ENCODE data around the gene ANGPTL4. TPM values are rescaled to one million over a fixed set of nuclear protein-coding genes. Genes with fewer than 3 reads are reported as not detected.
"Not testable (repeated sequence)": the region's sequence is repeated elsewhere in the genome, so short reads cannot be mapped to it uniquely, and the experiment has no call there.

ANGPTL4 gene
- total RNA-seq, 2 experiments from 2014 or later: 0.50 to 0.82 TPM

- DNase-seq (no peak), ATAC-seq (no peak)
- Mint-ChIP-seq H3K9me3 (ENCODE audit: low read depth) (peaks cover 3% of the 10 kb centered on the region), H3K4me1 (peaks cover 14% of the 10 kb centered on the region), H3K27ac (no peak overlapping the region), H3K4me3 (no peak overlapping the region), H3K27me3 (peaks cover 15% of the 10 kb centered on the region), H3K36me3 (peaks cover 2% of the 10 kb centered on the region)
- CTCF ChIA-PET: interaction anchor here (0.8 to 2.1 kb wide), 3 partner anchors 11 to 222 kb away, joined by 3 to 7 read pairs (median 4); partner anchors contain the start of gene RAB11B
Observed at GRCh38 chr19:8358948-8359347, 5.0 kb upstream of the ANGPTL4 start.

GRCh38 chr19:8360196-8360595 is 3.8 kb upstream of the ANGPTL4 start:
- ATAC-seq (no peak), DNase-seq (no peak)
- Mint-ChIP-seq H3K36me3 (peaks cover 2% of the 10 kb centered on the region), H3K9me3 (ENCODE audit: low read depth) (peaks cover 3% of the 10 kb centered on the region), H3K27ac (no peak overlapping the region), H3K27me3 (peaks cover 20% of the 10 kb centered on the region), H3K4me1 (peaks cover 16% of the 10 kb centered on the region), H3K4me3 (no peak overlapping the region)
- CTCF ChIA-PET: interaction anchor here (1.3 to 2.1 kb wide), 2 partner anchors 12 to 221 kb away, joined by 5 to 7 read pairs; no protein-coding TSS in a partner anchor

GRCh38 chr19:8361921-8362793 is 1.8 kb upstream of the ANGPTL4 start:
- no peak for DNase-seq
- Mint-ChIP-seq H3K9me3 (ENCODE audit: low read depth) (no peaks in the 10 kb centered on the region), H3K4me1 (peaks cover 8% of the 10 kb centered on the region), H3K4me3 (no peak overlapping the region), H3K27ac (no peak overlapping the region), H3K36me3 (peaks cover 2% of the 10 kb centered on the region), H3K27me3 (peaks cover 36% of the 10 kb centered on the region)
- CTCF ChIA-PET: interaction anchor here (1.6 to 4.7 kb wide), 2 partner anchors 8 to 332 kb away, joined by 3 to 34 read pairs; no protein-coding TSS in a partner anchor
- ATAC-seq: no peak

GRCh38 chr19:8366121-8366581 is 2.2 kb downstream of the ANGPTL4 start:
- no peak for ATAC-seq
- CTCF ChIA-PET: interaction anchor here (1.2 to 4.7 kb wide), 4 partner anchors 12 to 34 kb away, joined by 3 to 34 read pairs (median 4); partner anchors contain the start of gene KANK3

GRCh38 chr19:8366961-8367326 is 3.0 kb downstream of the ANGPTL4 start:
- DNase-seq: no peak
- H3K27me3 Mint-ChIP-seq: peaks cover 43% of the 10 kb centered on the region
- ATAC-seq: no peak
- no peaks in the 10 kb centered on the region for H3K9me3 Mint-ChIP-seq (ENCODE audit: low read depth)
- peaks cover 8% of the 10 kb centered on the region for H3K4me1 Mint-ChIP-seq
- H3K36me3 Mint-ChIP-seq: peaks cover 2% of the 10 kb centered on the region
- H3K27ac Mint-ChIP-seq: no peak overlapping the region
- no peak overlapping the region for H3K4me3 Mint-ChIP-seq
- CTCF ChIA-PET: interaction anchor here (1.2 kb wide), 1 partner anchor 13 kb away, joined by 4 read pairs; no protein-coding TSS in a partner anchor

More at GRCh38 chr19:8366121-8366581, 2.2 kb downstream of the ANGPTL4 start:
- DNase-seq: no peak
- no peak overlapping the region for H3K27ac Mint-ChIP-seq
- H3K4me1 Mint-ChIP-seq: peaks cover 10% of the 10 kb centered on the region
- H3K4me3 Mint-ChIP-seq: no peak overlapping the region
- H3K27me3 Mint-ChIP-seq: peaks cover 46% of the 10 kb centered on the region
- no peaks in the 10 kb centered on the region for H3K9me3 Mint-ChIP-seq (ENCODE audit: low read depth)
- H3K36me3 Mint-ChIP-seq: peaks cover 2% of the 10 kb centered on the region

- ATAC-seq (no peak), DNase-seq (no peak)
- Mint-ChIP-seq H3K9me3 (ENCODE audit: low read depth) (no peaks in the 10 kb centered on the region), H3K36me3 (peaks cover 2% of the 10 kb centered on the region), H3K27ac (no peak overlapping the region), H3K4me3 (no peak overlapping the region), H3K27me3 (peaks cover 38% of the 10 kb centered on the region), H3K4me1 (peaks cover 8% of the 10 kb centered on the region)
- CTCF ChIA-PET: interaction anchor here (1.2 kb wide), 2 partner anchors 13 to 14 kb away, joined by 4 to 6 read pairs; no protein-coding TSS in a partner anchor
Observed at GRCh38 chr19:8367327-8368001, 3.5 kb downstream of the ANGPTL4 start.

DNA sequence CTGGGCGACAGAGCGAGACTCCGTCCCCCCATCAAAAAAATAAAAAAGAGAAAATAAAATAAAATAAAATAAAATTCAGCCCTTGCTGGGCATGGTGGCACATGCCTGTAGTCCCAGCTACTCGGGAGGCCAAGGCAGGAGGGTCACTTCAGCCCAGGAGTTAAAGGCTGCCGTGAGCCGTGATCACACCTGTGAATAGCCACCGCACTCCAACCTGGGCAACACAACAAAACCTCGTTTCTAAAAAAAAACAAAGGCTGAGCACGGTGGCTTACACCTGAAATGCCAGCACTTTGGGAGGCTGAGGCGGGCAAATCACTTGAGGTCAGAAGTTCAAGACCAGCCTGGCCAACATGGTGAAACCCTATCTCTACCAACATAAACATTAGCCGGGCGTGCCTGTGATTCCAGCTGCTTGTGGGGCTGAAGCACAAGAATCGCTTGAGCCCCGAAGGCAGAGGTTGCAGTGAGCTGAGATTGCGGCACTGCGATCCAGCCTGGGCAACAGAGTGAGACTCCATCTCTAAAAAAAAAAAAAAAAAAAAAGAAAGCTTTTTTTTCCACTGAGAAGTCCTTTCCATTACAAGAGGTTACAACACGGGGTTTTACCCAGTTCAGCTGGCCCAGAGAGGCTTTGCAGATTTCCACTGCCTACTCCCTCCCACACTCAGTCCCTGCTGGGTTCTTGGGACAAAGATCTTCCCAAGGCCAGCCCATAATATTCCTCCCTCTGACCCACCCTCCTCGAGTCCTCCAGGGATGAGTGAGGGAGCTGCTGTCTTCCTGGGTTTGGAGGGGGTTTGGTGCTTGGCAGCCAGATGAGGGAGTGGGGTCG is 6.4 kb downstream of the ANGPTL4 start:
- ATAC-seq: no peak
- H3K36me3 Mint-ChIP-seq: no peaks in the 10 kb centered on the region
- no peak overlapping the region for H3K27ac Mint-ChIP-seq
- H3K9me3 Mint-ChIP-seq (ENCODE audit: low read depth): no peaks in the 10 kb centered on the region
- CTCF ChIA-PET: interaction anchor here (0.6 kb wide), 1 partner anchor 234 kb away, joined by 3 read pairs; no protein-coding TSS in a partner anchor
- peaks cover 26% of the 10 kb centered on the region for H3K27me3 Mint-ChIP-seq
- H3K4me3 Mint-ChIP-seq: no peak overlapping the region
- H3K4me1 Mint-ChIP-seq: peaks cover 1% of the 10 kb centered on the region
- no peak for DNase-seq

DNA sequence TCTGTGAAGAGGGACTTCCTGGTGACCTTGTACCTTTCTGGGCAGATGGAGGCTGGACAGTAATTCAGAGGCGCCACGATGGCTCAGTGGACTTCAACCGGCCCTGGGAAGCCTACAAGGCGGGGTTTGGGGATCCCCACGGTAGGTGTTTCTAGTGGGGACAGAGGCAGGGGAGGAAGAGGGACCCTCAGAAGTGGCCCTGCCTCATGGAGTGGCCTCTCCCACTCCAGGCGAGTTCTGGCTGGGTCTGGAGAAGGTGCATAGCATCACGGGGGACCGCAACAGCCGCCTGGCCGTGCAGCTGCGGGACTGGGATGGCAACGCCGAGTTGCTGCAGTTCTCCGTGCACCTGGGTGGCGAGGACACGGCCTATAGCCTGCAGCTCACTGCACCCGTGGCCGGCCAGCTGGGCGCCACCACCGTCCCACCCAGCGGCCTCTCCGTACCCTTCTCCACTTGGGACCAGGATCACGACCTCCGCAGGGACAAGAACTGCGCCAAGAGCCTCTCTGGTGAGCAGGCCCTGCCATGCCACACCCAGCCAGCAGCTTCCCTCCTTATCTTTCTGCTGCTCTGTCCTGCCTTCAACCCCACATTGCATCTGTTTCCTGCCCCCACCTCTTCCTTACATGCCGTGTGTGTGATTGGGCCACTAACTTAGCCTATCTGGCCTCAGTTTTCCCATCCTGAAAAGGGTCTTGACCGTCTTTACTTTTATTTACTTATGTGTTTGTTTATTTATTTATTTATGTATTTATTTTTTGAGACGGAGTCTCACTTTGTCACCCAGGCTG is 7.3 kb downstream of the ANGPTL4 start:
- no peak overlapping the region for H3K27ac Mint-ChIP-seq
- peaks cover 1% of the 10 kb centered on the region for H3K4me1 Mint-ChIP-seq
- peak; percentile 23 for ATAC-seq
- no peak for DNase-seq
- CTCF ChIA-PET: interaction anchor here (0.6 to 1.4 kb wide), 2 partner anchors 17 to 233 kb away, joined by 3 to 5 read pairs; no protein-coding TSS in a partner anchor
- no peak overlapping the region for H3K4me3 Mint-ChIP-seq
- H3K36me3 Mint-ChIP-seq: no peaks in the 10 kb centered on the region
- H3K27me3 Mint-ChIP-seq: peaks cover 18% of the 10 kb centered on the region
- no peaks in the 10 kb centered on the region for H3K9me3 Mint-ChIP-seq (ENCODE audit: low read depth)

DNA sequence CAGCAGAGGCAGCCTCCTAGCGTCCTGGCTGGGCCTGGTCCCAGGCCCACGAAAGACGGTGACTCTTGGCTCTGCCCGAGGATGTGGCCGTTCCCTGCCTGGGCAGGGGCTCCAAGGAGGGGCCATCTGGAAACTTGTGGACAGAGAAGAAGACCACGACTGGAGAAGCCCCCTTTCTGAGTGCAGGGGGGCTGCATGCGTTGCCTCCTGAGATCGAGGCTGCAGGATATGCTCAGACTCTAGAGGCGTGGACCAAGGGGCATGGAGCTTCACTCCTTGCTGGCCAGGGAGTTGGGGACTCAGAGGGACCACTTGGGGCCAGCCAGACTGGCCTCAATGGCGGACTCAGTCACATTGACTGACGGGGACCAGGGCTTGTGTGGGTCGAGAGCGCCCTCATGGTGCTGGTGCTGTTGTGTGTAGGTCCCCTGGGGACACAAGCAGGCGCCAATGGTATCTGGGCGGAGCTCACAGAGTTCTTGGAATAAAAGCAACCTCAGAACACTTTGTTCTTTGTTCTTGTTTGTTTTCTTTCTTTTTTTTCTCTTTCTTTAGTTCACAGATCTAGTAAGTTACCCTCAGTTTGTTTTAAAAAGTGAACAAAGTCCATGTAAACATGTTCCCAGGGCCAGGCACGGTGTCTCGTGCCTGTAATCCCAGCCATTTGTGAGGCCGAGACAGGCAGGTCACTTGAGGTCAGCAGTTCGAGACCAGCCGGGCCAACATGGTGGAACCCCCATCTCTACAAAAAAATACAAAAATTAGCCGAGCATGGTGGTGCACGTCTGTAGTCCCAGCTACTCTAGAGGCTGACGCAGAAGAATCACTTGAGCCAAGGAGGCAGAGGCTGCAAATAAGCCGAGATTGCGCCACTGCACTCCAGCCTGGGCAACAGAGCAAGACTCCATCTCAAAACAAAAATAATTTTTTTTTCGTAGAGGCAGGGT is 10.2 kb downstream of the ANGPTL4 start:
- ATAC-seq (no peak), DNase-seq (no peak)
- Mint-ChIP-seq H3K36me3 (no peaks in the 10 kb centered on the region), H3K27ac (no peak overlapping the region), H3K4me1 (peaks cover 9% of the 10 kb centered on the region), H3K4me3 (no peak overlapping the region), H3K27me3 (no peaks in the 10 kb centered on the region), H3K9me3 (ENCODE audit: low read depth) (no peaks in the 10 kb centered on the region)
- CTCF ChIA-PET: interaction anchor here (1.6 kb wide), 1 partner anchor 20 kb away, joined by 7 read pairs; no protein-coding TSS in a partner anchor

DNA sequence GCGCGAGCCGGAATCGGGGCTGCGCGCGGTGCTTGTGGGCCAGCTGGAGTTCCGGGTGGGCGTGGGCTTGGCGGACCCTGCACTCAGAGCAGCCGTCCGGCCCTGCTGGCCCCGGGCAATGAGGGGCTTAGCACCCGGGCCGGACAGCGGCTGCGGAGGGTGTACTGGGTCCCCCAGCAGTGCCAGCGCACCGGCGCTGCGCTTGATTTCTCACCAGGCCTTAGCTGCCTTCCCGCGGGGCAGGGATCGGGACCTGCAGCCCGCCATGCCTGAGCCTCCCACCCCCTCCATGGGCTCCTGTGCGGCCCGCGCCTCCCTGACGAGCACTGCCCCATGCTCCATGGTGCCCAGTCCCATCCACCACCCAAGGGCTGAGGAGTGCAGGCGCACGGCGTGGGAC is 11.8 kb downstream of the ANGPTL4 start:
- not testable (repeated sequence) for DNase-seq; ATAC-seq; H3K27me3 Mint-ChIP-seq; H3K4me1 Mint-ChIP-seq; H3K4me3 Mint-ChIP-seq; H3K36me3 Mint-ChIP-seq; H3K27ac Mint-ChIP-seq; H3K9me3 Mint-ChIP-seq (ENCODE audit: low read depth)
- CTCF ChIA-PET: interaction anchor here (2.3 kb wide), 1 partner anchor 22 kb away, joined by 12 read pairs; no protein-coding TSS in a partner anchor

GRCh38 chr19:8376373-8376974 is 12.5 kb downstream of the ANGPTL4 start:
- not testable (repeated sequence) for H3K27ac Mint-ChIP-seq; H3K4me1 Mint-ChIP-seq; H3K36me3 Mint-ChIP-seq; H3K27me3 Mint-ChIP-seq; H3K9me3 Mint-ChIP-seq (ENCODE audit: low read depth); ATAC-seq; DNase-seq; H3K4me3 Mint-ChIP-seq
- CTCF ChIA-PET: interaction anchor here (2.3 kb wide), 1 partner anchor 23 kb away, joined by 12 read pairs; no protein-coding TSS in a partner anchor

Data from activated CD8-positive, alpha-beta memory T cell treated with anti-CD3 and anti-CD28 coated beads, Interleukin-2, amount 10 ng/mL, durations not matched to agents 7 days and 5 days (primary cell).